ENCODE results near the gene ZBTB42. TPM values are rescaled to one million over a fixed set of nuclear protein-coding genes. Genes with fewer than 3 reads are reported as not detected.

The ZBTB42 gene
- total and polyA plus RNA-seq, 2 donors (not counting 1 experiment from before 2014, with no cell fraction given): 1.6 to 8.3 TPM

DNA sequence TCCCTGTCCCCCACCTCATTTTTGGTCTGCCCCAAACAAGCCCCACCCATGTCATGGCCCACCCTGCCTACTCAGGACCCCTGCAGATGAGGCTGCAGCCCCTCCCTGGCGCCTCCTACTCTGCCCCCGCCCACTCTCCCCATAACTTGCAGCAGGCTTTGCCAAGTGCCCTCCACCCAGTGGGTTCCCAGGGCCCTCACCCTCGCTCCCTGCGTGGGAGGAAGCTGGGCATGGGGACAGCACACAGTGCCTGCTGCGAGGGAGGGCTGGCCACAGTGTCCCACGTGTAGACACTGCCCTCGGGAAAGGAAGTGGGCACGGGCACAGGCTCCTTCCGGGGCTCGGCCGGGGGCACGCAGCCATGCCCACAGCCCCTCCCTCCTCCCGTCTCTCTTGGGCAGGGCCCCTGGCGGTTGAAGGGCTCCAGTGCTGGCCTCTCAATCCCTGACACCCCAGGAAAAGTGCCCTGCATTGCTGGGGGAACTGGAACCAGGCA, 14.8 kb upstream of the ZBTB42 start:
- Histone ChIP-seq H3K9me3 (ENCODE audit: control extremely low read depth in 1 of 3, control insufficient read depth in 2 of 3, insufficient read depth in 1 of 3, low read length in 2 of 3) (no peaks in the 10 kb centered on the region), H3K27me3 (replicated peaks in 1 of 4; ENCODE audit: control extremely low read depth in 1 of 4, control insufficient read depth in 3 of 4, insufficient read depth in 4 of 4, low read length in 3 of 4) (no peaks in the 10 kb centered on the region), H3K27ac (ENCODE audit: low read length in 2 of 2) (no peak overlapping the region), H3K4me2 (replicated peaks; ENCODE audit: low read depth, low read length, poor library complexity, severe bottlenecking) (no peak overlapping the region), H2AFZ (ENCODE audit: insufficient read depth, low read depth, low read length, poor library complexity, severe bottlenecking) (no peak overlapping the region), H3K4me3 (ENCODE audit: control extremely low read depth in 1 of 5, extremely low read depth in 1 of 5, insufficient read depth in 1 of 5, low read depth in 2 of 5, low read length in 4 of 5) (no peak overlapping the region), H4K20me1 (ENCODE audit: control insufficient read depth, insufficient read depth, low read length, poor library complexity, severe bottlenecking) (peaks cover 95% of the 10 kb centered on the region), H3K9ac (ENCODE audit: low read length) (no peak overlapping the region), H3K79me2 (ENCODE audit: control insufficient read depth, insufficient read depth, low read length) (peaks cover 64% of the 10 kb centered on the region), H3K4me1 (ENCODE audit: control insufficient read depth in 2 of 2, insufficient read depth in 2 of 2, low read length in 2 of 2) (peaks cover 0 to 16% of the 10 kb centered on the region in 2 donors), H3K36me3 (replicated peaks in 1 of 2; ENCODE audit: control extremely low read depth in 1 of 2, control insufficient read depth in 1 of 2, extremely low read depth in 1 of 2, insufficient read depth in 2 of 2, low read length in 1 of 2) (peaks cover 0 to 22% of the 10 kb centered on the region in 2 experiments)
- 53% methylated on average over 14 of the region's 14 CpGs for WGBS (ENCODE audit: insufficient coverage)
- Mint-ChIP-seq H3K4me1 (no peaks in the 10 kb centered on the region), H3K4me3 (no peak overlapping the region), H3K9me3 (ENCODE audit: insufficient read depth) (no peaks in the 10 kb centered on the region), H3K27me3 (no peaks in the 10 kb centered on the region), H3K27ac (no peak overlapping the region)
- TF ChIP-seq EZH2 (IDR thresholded peaks at IDR 0.05; ENCODE audit: borderline replicate concordance, insufficient read depth, low read depth, low read length, poor library complexity, severe bottlenecking): no peak
- TF ChIP-seq, protein P1, sequence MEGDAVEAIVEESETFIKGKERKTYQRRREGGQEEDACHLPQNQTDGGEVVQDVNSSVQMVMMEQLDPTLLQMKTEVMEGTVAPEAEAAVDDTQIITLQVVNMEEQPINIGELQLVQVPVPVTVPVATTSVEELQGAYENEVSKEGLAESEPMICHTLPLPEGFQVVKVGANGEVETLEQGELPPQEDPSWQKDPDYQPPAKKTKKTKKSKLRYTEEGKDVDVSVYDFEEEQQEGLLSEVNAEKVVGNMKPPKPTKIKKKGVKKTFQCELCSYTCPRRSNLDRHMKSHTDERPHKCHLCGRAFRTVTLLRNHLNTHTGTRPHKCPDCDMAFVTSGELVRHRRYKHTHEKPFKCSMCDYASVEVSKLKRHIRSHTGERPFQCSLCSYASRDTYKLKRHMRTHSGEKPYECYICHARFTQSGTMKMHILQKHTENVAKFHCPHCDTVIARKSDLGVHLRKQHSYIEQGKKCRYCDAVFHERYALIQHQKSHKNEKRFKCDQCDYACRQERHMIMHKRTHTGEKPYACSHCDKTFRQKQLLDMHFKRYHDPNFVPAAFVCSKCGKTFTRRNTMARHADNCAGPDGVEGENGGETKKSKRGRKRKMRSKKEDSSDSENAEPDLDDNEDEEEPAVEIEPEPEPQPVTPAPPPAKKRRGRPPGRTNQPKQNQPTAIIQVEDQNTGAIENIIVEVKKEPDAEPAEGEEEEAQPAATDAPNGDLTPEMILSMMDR (IDR thresholded peaks at IDR 0.05): no peak
- no peak for DNase-seq
- no peak for ATAC-seq (ENCODE audit: low read depth)
- CTCF ChIA-PET: no interaction called here
- intact Hi-C loops (cut with micrococcal nuclease): no loop called here
- POLR2A ChIA-PET: no interaction called here

DNA sequence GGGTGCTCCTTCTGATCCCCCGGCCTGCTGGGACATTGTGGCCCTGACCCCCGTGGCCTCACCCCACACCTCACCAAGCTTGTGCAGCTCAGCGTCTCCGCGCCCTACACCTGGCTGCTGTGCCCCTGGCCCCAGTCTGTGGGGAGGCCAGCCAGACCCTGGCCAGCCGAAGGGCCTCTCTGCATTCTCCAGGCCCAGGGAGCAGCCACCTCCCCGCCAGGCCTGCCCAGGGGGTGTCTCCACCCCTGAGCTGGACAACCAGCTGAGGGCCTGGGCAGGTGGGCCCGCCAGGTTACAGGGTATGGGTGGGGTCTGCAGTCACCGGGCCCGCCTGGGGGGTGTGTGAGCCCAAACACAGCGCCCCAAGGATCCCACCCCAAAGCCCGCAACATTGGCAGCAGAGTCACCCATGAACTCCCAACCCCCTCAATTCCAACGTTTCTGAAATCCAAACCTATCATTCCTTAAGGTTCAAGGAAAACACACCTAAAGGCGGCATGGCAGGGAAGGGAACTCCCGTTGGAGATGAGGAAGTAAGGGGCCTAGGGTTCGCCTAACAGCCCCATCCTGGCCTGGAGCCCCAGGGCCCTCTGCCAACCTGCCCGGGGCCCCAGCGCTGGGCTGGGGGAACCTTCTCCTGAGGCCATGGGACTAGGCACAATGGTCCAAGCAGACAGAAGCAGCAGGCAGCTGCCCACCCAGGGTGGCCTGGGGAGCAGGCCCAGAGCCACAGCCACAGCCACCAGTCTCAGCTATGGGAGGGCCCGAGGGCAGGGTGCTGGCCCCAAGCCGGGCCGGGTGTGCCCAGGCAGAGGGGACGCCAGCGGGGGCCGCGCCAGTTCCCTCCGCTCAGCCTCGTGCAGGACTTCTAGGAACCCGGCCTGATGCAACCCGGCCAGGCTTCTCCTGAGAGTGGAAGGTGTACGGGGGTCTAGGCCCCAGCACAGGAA, 13.9 kb upstream of the ZBTB42 start:
- no peak overlapping the region for H3K27ac ChIP-seq (ENCODE audit: low read length in 2 of 2)
- H3K4me1 Mint-ChIP-seq: peaks cover 3% of the 10 kb centered on the region
- H3K79me2 ChIP-seq (ENCODE audit: control insufficient read depth, insufficient read depth, low read length): peaks cover 70% of the 10 kb centered on the region
- no peaks in the 10 kb centered on the region for H3K27me3 ChIP-seq (replicated peaks in 1 of 4; ENCODE audit: control extremely low read depth in 1 of 4, control insufficient read depth in 3 of 4, insufficient read depth in 4 of 4, low read length in 3 of 4)
- H2AFZ ChIP-seq (ENCODE audit: insufficient read depth, low read depth, low read length, poor library complexity, severe bottlenecking): no peak overlapping the region
- peaks cover 0 to 16% of the 10 kb centered on the region in 2 donors for H3K4me1 ChIP-seq (ENCODE audit: control insufficient read depth in 2 of 2, insufficient read depth in 2 of 2, low read length in 2 of 2)
- no peak overlapping the region for H3K9ac ChIP-seq (ENCODE audit: low read length)
- H3K9me3 Mint-ChIP-seq (ENCODE audit: insufficient read depth): no peaks in the 10 kb centered on the region
- H3K36me3 ChIP-seq (replicated peaks in 1 of 2; ENCODE audit: control extremely low read depth in 1 of 2, control insufficient read depth in 1 of 2, extremely low read depth in 1 of 2, insufficient read depth in 2 of 2, low read length in 1 of 2): peaks cover 0 to 31% of the 10 kb centered on the region in 2 experiments
- DNase-seq (no peak), ATAC-seq (ENCODE audit: low read depth) (no peak)
- 88% methylated on average over 29 of the region's 30 CpGs for WGBS (ENCODE audit: insufficient coverage)
- no peaks in the 10 kb centered on the region for H3K27me3 Mint-ChIP-seq
- intact Hi-C loops (cut with micrococcal nuclease): no loop called here
- H3K4me2 ChIP-seq (replicated peaks; ENCODE audit: low read depth, low read length, poor library complexity, severe bottlenecking): no peak overlapping the region
- TF ChIP-seq, protein P1 (IDR thresholded peaks at IDR 0.05): no peak
- TF ChIP-seq EZH2 (IDR thresholded peaks at IDR 0.05; ENCODE audit: borderline replicate concordance, insufficient read depth, low read depth, low read length, poor library complexity, severe bottlenecking): no peak
- no peak overlapping the region for H3K4me3 ChIP-seq (ENCODE audit: control extremely low read depth in 1 of 5, extremely low read depth in 1 of 5, insufficient read depth in 1 of 5, low read depth in 2 of 5, low read length in 4 of 5)
- ChIA-PET CTCF (interaction anchor here (1.1 kb wide), 1 partner anchor 18 kb away, joined by 3 read pairs; no protein-coding TSS in a partner anchor), POLR2A (no interaction called here)
- no peak overlapping the region for H3K27ac Mint-ChIP-seq
- no peaks in the 10 kb centered on the region for H3K9me3 ChIP-seq (ENCODE audit: control extremely low read depth in 1 of 3, control insufficient read depth in 2 of 3, insufficient read depth in 1 of 3, low read length in 2 of 3)
- no peak overlapping the region for H3K4me3 Mint-ChIP-seq
- peaks cover 95% of the 10 kb centered on the region for H4K20me1 ChIP-seq (ENCODE audit: control insufficient read depth, insufficient read depth, low read length, poor library complexity, severe bottlenecking)
